HCT116 (cell line): ENCODE results near the gene ATXN7L1. TPM values are rescaled to one million over a fixed set of nuclear protein-coding genes. Genes with fewer than 3 reads are reported as not detected.

Experiments
- ATAC-seq: fragments of 200-7000 bp; cut with Tn5 transposase; 2 replicates; pipeline ENCODE4 v1.9.1; 2020; ENCODE audit warnings: mild to moderate bottlenecking, moderate library complexity
- BruUV-seq: library from RNA; stranded (reverse); fragments of 400-500 nt; replicated peaks from 2 replicates; lab custom pipeline; 2021; lab: Mats Ljungman, UMichigan
- CTCF ChIA-PET: fragments of 300-600 bp; sonication (Branson Sonifier 250); formaldehyde crosslinking; loops from one replicate; lab custom pipeline; 2021; ENCODE audit warnings: antibody characterized with exemption; lab: Charles Lee
- POLR2A ChIA-PET: fragments of 300-600, 350-600 bp; sonication (Branson Sonifier 250); formaldehyde crosslinking; loops from one replicate; lab custom pipeline; 2021; ENCODE audit warnings: antibody characterized with exemption; lab: Charles Lee
- RAD21 ChIA-PET, 2 experiments: fragments of 300-600 bp; sonication (Branson Sonifier 250); formaldehyde crosslinking; loops; one replicate each; lab custom pipeline; 2023; ENCODE audit warnings: low total read pairs in 2 of 2; ENCODE audit not compliant: uncharacterized antibody in 2 of 2, unreplicated experiment in 2 of 2, low non-redundant PET in 1 of 2; lab: Charles Lee
- DNase-seq: peaks from one replicate; pipeline ENCODE4 v3.0.0-alpha.2; 2010; ENCODE audit warnings: low read depth, low spot score
- H2AFZ ChIP-seq: fragments of 200-600 bp; shearing (Covaris generic), sonication (generic); 2 replicates; pipeline ENCODE4 v1.6.1; 2017; ENCODE audit warnings: low read depth, mixed run types, mixed read lengths, antibody characterized with exemption, low read length; ENCODE audit not compliant: poor library complexity, severe bottlenecking
- H3K27ac ChIP-seq: 2 replicates; pipeline ENCODE4 v1.5.1; 2012; ENCODE audit warnings: low read depth, low read length
- H3K27me3 ChIP-seq: fragments of 200-600 bp; sonication (generic); 2 replicates; pipeline ENCODE4 v1.6.1; 2016; ENCODE audit warnings: mixed run types, low read length, mixed read lengths; ENCODE audit not compliant: insufficient read depth
- H3K36me3 ChIP-seq, 2 experiments: fragments of 200-500 bp in 1 of 2; fragments of 200-600 bp in 1 of 2; sonication (Bioruptor generic) in 1 of 2; sonication (generic) in 1 of 2; 2 replicates each; pipeline versions ENCODE4 v1.5.1 to v1.6.1; 2014 to 2016; ENCODE audit warnings: low read length in 2 of 2, inconsistent platforms in 1 of 2, mixed read lengths in 1 of 2, mixed run types in 1 of 2; ENCODE audit not compliant: insufficient read depth in 2 of 2, control insufficient read depth in 1 of 2
- H3K4me1 ChIP-seq, 2 experiments: fragments of 200-600 bp in 1 of 2; sonication (generic) in 1 of 2; 2 replicates each; pipeline versions ENCODE4 v1.5.1 to v1.6.1; 2012 to 2017; ENCODE audit warnings: low read length in 2 of 2, inconsistent platforms in 1 of 2, mild to moderate bottlenecking in 1 of 2, mixed read lengths in 1 of 2, mixed run types in 1 of 2, moderate library complexity in 1 of 2; ENCODE audit not compliant: insufficient read depth in 2 of 2, control insufficient read depth in 1 of 2
- H3K4me2 ChIP-seq: fragments of 200-600 bp; sonication (generic); 2 replicates; pipeline ENCODE4 v1.6.1; 2017; ENCODE audit warnings: mixed run types, low read length, mixed read lengths
- H3K4me3 ChIP-seq, 2 experiments: fragments of 200-600 bp in 1 of 2; sonication (generic) in 1 of 2; replicated peaks in 1 of 2; 2 replicates each; pipeline ENCODE4 v1.5.1; 2011 to 2016; ENCODE audit warnings: low read length in 2 of 2, control low read depth in 1 of 2, low read depth in 1 of 2, mild to moderate bottlenecking in 1 of 2, mixed read lengths in 1 of 2, mixed run types in 1 of 2
- H3K79me2 ChIP-seq: fragments of 200-600 bp; sonication (generic); 2 replicates; pipeline ENCODE4 v1.6.1; 2017; ENCODE audit warnings: mild to moderate bottlenecking, mixed run types, low read length, moderate library complexity, mixed read lengths; ENCODE audit not compliant: insufficient read depth
- H3K9ac ChIP-seq: fragments of 200-600 bp; sonication (generic); 2 replicates; pipeline ENCODE4 v1.6.1; 2016; ENCODE audit warnings: low read length, mixed read lengths
- H3K9me2 ChIP-seq: fragments of 200-600 bp; sonication (generic), shearing (Covaris generic); 2 replicates; pipeline ENCODE4 v1.6.1; 2017; ENCODE audit warnings: mixed run types, mild to moderate bottlenecking, moderate library complexity; ENCODE audit not compliant: insufficient read depth
- H3K9me3 ChIP-seq, 2 experiments: fragments of 200-500 bp in 1 of 2; fragments of 200-600 bp in 1 of 2; sonication (Bioruptor generic) in 1 of 2; sonication (generic) in 1 of 2; 2 replicates each; pipeline ENCODE4 v1.6.1; 2014 to 2017; ENCODE audit warnings: low read length in 2 of 2, mixed read lengths in 2 of 2, inconsistent platforms in 1 of 2, low read depth in 1 of 2, mild to moderate bottlenecking in 1 of 2, mixed run types in 1 of 2, moderate library complexity in 1 of 2; ENCODE audit not compliant: control insufficient read depth in 1 of 2, insufficient read depth in 1 of 2
- H4K20me1 ChIP-seq: fragments of 200-600 bp; sonication (generic), shearing (Covaris generic); 2 replicates; pipeline ENCODE4 v1.6.1; 2017; ENCODE audit warnings: mixed run types, mild to moderate bottlenecking, moderate library complexity; ENCODE audit not compliant: insufficient read depth
- ATF3 ChIP-seq: IDR thresholded peaks from 2 replicates; pipeline ENCODE4 v1.6.1; 2012
- CBX3 ChIP-seq: IDR thresholded peaks from 2 replicates; pipeline ENCODE4 v1.6.1; 2012; ENCODE audit warnings: low read depth
- CTCF ChIP-seq, 3 experiments: fragments of 200-600 bp in 1 of 3; sonication (generic) in 1 of 3; IDR thresholded peaks in 2 of 3; conservative IDR thresholded peaks in 1 of 3; 2 replicates each; pipeline ENCODE4 v1.5.1; 2012 to 2017; ENCODE audit warnings: low read depth in 2 of 3, low read length in 2 of 3, antibody characterized with exemption in 1 of 3, borderline replicate concordance in 1 of 3, control low read depth in 1 of 3, mild to moderate bottlenecking in 1 of 3, mixed read lengths in 1 of 3, mixed run types in 1 of 3, moderate library complexity in 1 of 3; ENCODE audit not compliant: insufficient read depth in 1 of 3
- EGR1 ChIP-seq: IDR thresholded peaks from 2 replicates; pipeline ENCODE4 v1.6.1; 2012; ENCODE audit warnings: low read depth
- ELF1 ChIP-seq: IDR thresholded peaks from 2 replicates; pipeline ENCODE4 v1.6.1; 2012; ENCODE audit warnings: low read depth, borderline replicate concordance
- EZH2 ChIP-seq: fragments of 200-600 bp; sonication (generic); IDR thresholded peaks from 2 replicates; pipeline ENCODE4 v1.6.1; 2017; ENCODE audit warnings: antibody characterized with exemption, mixed run types
- EZH2phosphoT487 ChIP-seq: fragments of 200-600 bp; IDR thresholded peaks from 2 replicates; pipeline ENCODE4 v1.6.1; 2018; ENCODE audit warnings: antibody characterized with exemption, borderline replicate concordance
- FOSL1 ChIP-seq: IDR thresholded peaks from 2 replicates; pipeline ENCODE4 v1.6.1; 2012; ENCODE audit warnings: low read depth
- JUND ChIP-seq: IDR thresholded peaks from 2 replicates; pipeline ENCODE4 v1.6.1; 2012
- RAD21 ChIP-seq: IDR thresholded peaks from 2 replicates; pipeline ENCODE4 v1.6.1; 2012; ENCODE audit warnings: low read depth, mild to moderate bottlenecking
- REST ChIP-seq: IDR thresholded peaks from 2 replicates; pipeline ENCODE4 v1.6.1; 2012; ENCODE audit warnings: low read depth
- SP1 ChIP-seq: IDR thresholded peaks from 2 replicates; pipeline ENCODE4 v1.6.1; 2012; ENCODE audit warnings: low read depth
- TCF7L2 ChIP-seq: IDR thresholded peaks from 2 replicates; pipeline ENCODE4 v1.7.0; 2011; ENCODE audit warnings: borderline replicate concordance, inconsistent platforms; ENCODE audit not compliant: insufficient read depth, insufficient read length; ENCODE audit errors: extremely low read depth
- ZFX ChIP-seq: fragments of 450-650 bp; IDR thresholded peaks from 2 replicates; pipeline ENCODE4 v1.6.1; 2017
- ZNF274 ChIP-seq: fragments of 200-500 bp; sonication (Bioruptor generic); IDR thresholded peaks from 2 replicates; pipeline ENCODE4 v1.6.1; 2014; ENCODE audit warnings: mild to moderate bottlenecking, low read depth, low read length, inconsistent platforms
- intact Hi-C: fragments of 100-400 bp; cut with micrococcal nuclease; formaldehyde crosslinking; loops from 2 replicates; pipeline ENCODE4 v1.10.0; 2022
- total RNA-seq: library from RNA; stranded (reverse); gene quantifications from one replicate; pipeline ENCODE4 v1.2.1, GENCODE V29; 2021; ENCODE audit not compliant: unreplicated experiment

The ATXN7L1 gene
- total RNA-seq, 1 experiment from 2014 or later: 11.5 TPM

GRCh38 chr7:105909742-105910141 lies 33.3 kb upstream of the ATXN7L1 start (continued):
- TF ChIP-seq EZH2: no peak
- no peak for TF ChIP-seq EGR1
- TF ChIP-seq SP1: no peak
- no peak for TF ChIP-seq FOSL1
- no peak for TF ChIP-seq TCF7L2
- TF ChIP-seq, all 23 proteins: peak for 0

GRCh38 chr7:105907129-105907846 lies 30.9 kb upstream of the ATXN7L1 start:
- Histone ChIP-seq H3K36me3 (peaks cover 0 to 9% of the 10 kb centered on the region in 2 experiments; a peak in 1 of 4 replicates), H3K9me3 (no peaks in the 10 kb centered on the region), H3K79me2 (no peaks in the 10 kb centered on the region; the same call in 1 of the 2 replicates)
- no peak for DNase-seq
- RAD21 ChIA-PET: no interaction called here
- CTCF ChIA-PET: no interaction called here
- intact Hi-C loops: no loop called here
- TF ChIP-seq ZFX (no peak), ELF1 (no peak), EZH2phosphoT487 (no peak), FOSL1 (no peak), ZNF274 (no peak), CBX3 (no peak), EGR1 (no peak), CTCF (IDR thresholded peaks at IDR 0.05 in 2 of 3, conservative IDR thresholded peaks at IDR 0.05 in 1 of 3; ENCODE audit: borderline replicate concordance in 1 of 3, insufficient read depth in 1 of 3, low read depth in 2 of 3, low read length in 2 of 3) (no peak), ATF3 (no peak), JUND (no peak), RAD21 (no peak), REST (no peak)
- TF ChIP-seq, all 23 proteins: peak for 0
- Histone ChIP-seq H3K4me2 (no peak overlapping the region), H3K27me3 (no peaks in the 10 kb centered on the region), H3K4me1 (no peaks in the 10 kb centered on the region; a peak in 1 of 4 replicates), H3K4me3 (no peak overlapping the region), H4K20me1 (no peaks in the 10 kb centered on the region), H3K9me2 (no peaks in the 10 kb centered on the region), H3K9ac (no peak overlapping the region), H2AFZ (no peak overlapping the region), H3K27ac (no peak overlapping the region)
- no peak for ATAC-seq
- no TSS peak for BruUV-seq
- POLR2A ChIA-PET: no interaction called here
